H1 (cell line): ENCODE data around the gene SYNPO. TPM values are rescaled to one million over a fixed set of nuclear protein-coding genes. Genes with fewer than 3 reads are reported as not detected.

ENCODE experiments used
- CHD1 ChIP-seq: IDR thresholded peaks from 2 replicates; pipeline ENCODE4 v1.6.1; 2012; ENCODE audit warnings: low read depth, low read length, improper control_type of control experiment
- CHD7 ChIP-seq: fragments of 300-600 bp; sonication (generic); IDR thresholded peaks from 2 replicates; pipeline ENCODE4 v1.7.1; 2012; ENCODE audit warnings: low read length, moderate library complexity, mild to moderate bottlenecking, inconsistent platforms; ENCODE audit not compliant: insufficient replicate concordance
- EP300 ChIP-seq, 2 experiments: IDR thresholded peaks; 1 replicate in 1 of 2; 2 replicates in 1 of 2; pipeline ENCODE4 v1.6.1; 2011 to 2012; ENCODE audit warnings: low read depth in 2 of 2, low read length in 2 of 2, mild to moderate bottlenecking in 2 of 2, borderline replicate concordance in 1 of 2, inconsistent platforms in 1 of 2, moderate library complexity in 1 of 2
- HDAC6 ChIP-seq: IDR thresholded peaks from one replicate; pipeline ENCODE4 v1.7.1; 2012; ENCODE audit warnings: low read depth, mild to moderate bottlenecking, inconsistent platforms, low read length, moderate library complexity
- KDM1A ChIP-seq: fragments of 200-600, 300-600 bp; sonication (generic); IDR thresholded peaks from 2 replicates; pipeline ENCODE4 v1.7.1; 2016; ENCODE audit warnings: mild to moderate bottlenecking, low read length, borderline replicate concordance
- MAX ChIP-seq: IDR thresholded peaks from 2 replicates; pipeline ENCODE4 v1.6.1; 2012; ENCODE audit warnings: inconsistent platforms
- PHF8 ChIP-seq: fragments of 200-600 bp; sonication (generic); conservative IDR thresholded peaks from 2 replicates; pipeline ENCODE4 v1.7.1; 2012; ENCODE audit warnings: low read depth, mild to moderate bottlenecking, inconsistent platforms, low read length, moderate library complexity
- RAD21 ChIP-seq, 2 experiments: IDR thresholded peaks in 1 of 2; conservative IDR thresholded peaks in 1 of 2; 2 replicates each; pipeline ENCODE4 v1.6.1; 2011; ENCODE audit warnings: low read depth in 2 of 2, low read length in 2 of 2, improper control_type of control experiment in 1 of 2, inconsistent platforms in 1 of 2, mild to moderate bottlenecking in 1 of 2, moderate library complexity in 1 of 2
- RNF2 ChIP-seq: fragments of 200-900, 300-1000 bp; sonication (generic); IDR thresholded peaks from 2 replicates; pipeline ENCODE4 v1.7.1; 2016; ENCODE audit warnings: borderline replicate concordance, low read depth, mild to moderate bottlenecking, antibody characterized with exemption, low read length; ENCODE audit not compliant: poor library complexity, severe bottlenecking; ENCODE audit errors: missing control alignments
- polyA plus RNA-seq, 7 experiments: library from polyadenylated mRNA; depleted of rRNA in 3 of 7; stranded (reverse) in 5 of 7; unstranded in 2 of 7; fragments of >200 nt in 5 of 7; fragments of 200-250 nt in 2 of 7; gene quantifications; 1 replicate in 5 of 7; 2 replicates in 1 of 7; 4 replicates in 1 of 7; pipeline versions ENCODE4 v1.2.1 to v1.2.3, GENCODE V29; 2011 to 2013; ENCODE audit warnings: missing spikeins in 2 of 7, mixed read lengths in 2 of 7
- total RNA-seq: library from RNA; stranded (reverse); fragmentation: NEBNext Ultra II Directional; extraction: Animal tissue kit (Norgen Biotek cat#: 25700); gene quantifications from 2 replicates; pipeline ENCODE4 v1.2.1, GENCODE V29; 2021

SYNPO gene
- total and polyA plus RNA-seq, 2 of the 8 experiments (the other 6 are each of a cell fraction or from before 2014, with no cell fraction given): 2.3 TPM

GRCh38 chr5:150628936-150629485 is 11.4 kb upstream of the SYNPO start (continued):
- TF ChIP-seq CHD7 (no peak), PHF8 (no peak), RAD21 (IDR thresholded peaks at IDR 0.05 in 1 of 2, conservative IDR thresholded peaks at IDR 0.05 in 1 of 2; ENCODE audit: low read depth in 2 of 2, low read length in 2 of 2) (no peak), KDM1A (no peak), EP300 (IDR thresholded peaks at IDR 0.05; ENCODE audit: borderline replicate concordance in 1 of 2, low read depth in 2 of 2, low read length in 2 of 2) (no peak), CHD1 (no peak), RNF2 (no peak), HDAC6 (no peak), MAX (no peak)
